ENCODE measurements around the gene GOLGA6L10.
"Not testable (repeated sequence)": the region's sequence is repeated elsewhere in the genome, so short reads cannot be mapped to it uniquely, and the experiment has no call there.

Gene GOLGA6L10

GRCh38 chr15:82345176-82345575 is 4.1 kb downstream of the GOLGA6L10 start:
- not testable (repeated sequence) for DNase-seq (ENCODE audit: insufficient read length); FAIRE-seq

- FAIRE-seq; DNase-seq (ENCODE audit: insufficient read length): not testable (repeated sequence)
Observed at GRCh38 chr15:82344421-82344820, 4.9 kb downstream of the GOLGA6L10 start.

DNA sequence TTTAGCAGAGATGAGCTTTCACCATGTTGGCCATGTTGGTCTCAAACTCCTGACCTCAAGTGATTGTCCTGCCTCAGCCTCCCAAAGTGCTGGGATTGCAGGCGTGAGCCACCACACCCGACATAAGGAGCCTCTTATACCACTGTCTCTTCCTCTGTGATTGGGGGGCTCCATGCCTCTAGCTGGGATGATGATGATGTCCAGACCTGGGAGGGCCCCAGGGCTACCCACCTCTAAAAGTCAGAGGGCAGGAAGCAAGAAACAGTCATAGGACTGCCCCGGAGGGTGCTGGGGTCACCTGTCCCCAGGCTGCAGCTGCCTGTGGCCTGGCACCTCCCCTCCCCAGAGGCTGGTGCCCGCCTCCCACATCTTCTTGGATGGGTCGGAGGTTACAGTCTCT is 5.4 kb downstream of the GOLGA6L10 start:
- DNase-seq (ENCODE audit: insufficient read length); FAIRE-seq: not testable (repeated sequence)

DNA sequence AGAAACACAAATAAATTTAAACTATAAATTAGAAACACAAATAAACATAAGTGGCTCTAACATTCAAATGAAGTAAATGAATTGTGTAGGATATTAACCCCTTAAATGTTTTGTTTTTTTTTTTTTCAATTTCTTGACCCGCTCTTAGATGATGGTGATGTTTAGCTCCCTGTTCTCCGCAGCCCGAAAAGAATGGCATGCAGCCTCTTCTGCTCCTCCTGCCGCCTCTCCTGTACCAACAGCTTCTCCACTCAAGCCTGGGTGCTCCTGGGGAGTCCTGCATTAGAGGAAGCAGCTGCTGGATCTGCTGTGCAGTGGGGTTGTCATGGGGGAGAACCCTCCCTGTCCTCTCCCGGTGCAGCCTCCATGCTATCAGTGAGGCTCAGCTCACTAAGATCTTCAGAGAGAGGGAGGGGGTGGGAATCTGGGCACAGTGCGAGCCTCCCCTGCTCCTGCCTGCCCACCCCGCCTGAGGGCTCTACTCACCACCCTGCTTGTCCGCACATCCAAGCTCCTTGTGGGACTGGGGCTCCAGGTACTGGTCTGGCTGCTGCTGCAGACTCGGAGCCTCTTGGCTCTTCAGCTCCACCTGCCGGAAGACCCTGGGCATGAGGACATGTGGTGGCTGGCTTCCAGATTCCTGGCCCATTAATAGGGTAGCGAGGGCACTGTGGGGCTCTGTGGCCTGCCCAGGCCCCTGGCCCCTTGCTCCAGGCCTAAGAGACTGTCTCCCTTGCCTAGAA is 6.5 kb downstream of the GOLGA6L10 start:
- not testable (repeated sequence) for FAIRE-seq; DNase-seq (ENCODE audit: insufficient read length)

- not testable (repeated sequence) for FAIRE-seq; DNase-seq (ENCODE audit: insufficient read length)
Observed at GRCh38 chr15:82338573-82338972, 10.7 kb downstream of the GOLGA6L10 start.

DNA sequence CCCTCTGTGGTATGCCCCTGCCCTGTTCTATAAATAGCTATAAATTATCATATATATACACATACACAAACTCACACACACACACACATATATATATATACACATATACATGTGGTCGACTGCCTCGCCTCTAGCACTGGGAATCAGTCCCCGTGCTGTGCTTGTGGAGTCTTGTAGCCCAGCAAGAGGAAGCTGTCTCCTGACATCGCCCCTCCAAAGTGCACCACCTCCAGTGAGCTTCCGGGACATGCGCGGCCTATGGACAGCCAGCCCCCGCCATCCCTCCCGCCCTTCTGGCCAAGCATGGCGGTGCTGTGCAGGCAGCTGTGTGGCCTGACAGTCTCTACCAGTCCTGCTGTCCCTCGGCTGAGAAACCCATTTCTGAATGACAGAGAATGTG is 11.2 kb downstream of the GOLGA6L10 start:
- not testable (repeated sequence) for FAIRE-seq; DNase-seq (ENCODE audit: insufficient read length)

- FAIRE-seq; DNase-seq (ENCODE audit: insufficient read length): not testable (repeated sequence)
Observed at GRCh38 chr15:82337051-82337450, 12.2 kb downstream of the GOLGA6L10 start.

- FAIRE-seq; DNase-seq (ENCODE audit: insufficient read length): not testable (repeated sequence)
Observed at GRCh38 chr15:82336180-82336647, 13.1 kb downstream of the GOLGA6L10 start.

- not testable (repeated sequence) for FAIRE-seq; DNase-seq (ENCODE audit: insufficient read length)
Observed at GRCh38 chr15:82335006-82335405, 14.3 kb downstream of the GOLGA6L10 start.

DNA sequence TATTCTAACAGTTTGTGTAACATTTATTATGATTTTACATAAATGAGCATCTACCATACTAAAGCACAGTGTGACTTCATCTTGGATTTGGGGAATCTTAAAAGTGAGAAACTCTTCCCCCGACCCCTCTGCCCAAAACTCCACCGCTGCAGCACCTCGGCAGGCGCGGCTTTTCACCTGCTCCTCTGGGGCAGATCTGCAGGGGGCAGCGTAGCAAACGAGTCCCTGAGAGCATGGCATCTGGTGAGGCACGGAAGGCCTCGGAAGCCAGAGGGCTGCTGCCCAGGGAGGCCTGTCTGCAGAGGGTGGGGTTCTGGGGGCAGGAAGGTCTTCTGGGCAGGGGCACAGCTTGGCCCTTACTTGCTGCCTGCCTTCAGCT is 14.7 kb downstream of the GOLGA6L10 start:
- not testable (repeated sequence) for DNase-seq (ENCODE audit: insufficient read length); FAIRE-seq

GRCh38 chr15:82333603-82334553 is 15.4 kb downstream of the GOLGA6L10 start:
- not testable (repeated sequence) for FAIRE-seq; DNase-seq (ENCODE audit: insufficient read length)

GRCh38 chr15:82332711-82333602 is 16.3 kb downstream of the GOLGA6L10 start:
- FAIRE-seq = not testable (repeated sequence)

GRCh38 chr15:82331576-82332304 is 17.5 kb downstream of the GOLGA6L10 start:
- FAIRE-seq; DNase-seq (ENCODE audit: insufficient read length): not testable (repeated sequence)

More at GRCh38 chr15:82332711-82333602, 16.3 kb downstream of the GOLGA6L10 start:
- not testable (repeated sequence) for DNase-seq (ENCODE audit: insufficient read length)

DNA sequence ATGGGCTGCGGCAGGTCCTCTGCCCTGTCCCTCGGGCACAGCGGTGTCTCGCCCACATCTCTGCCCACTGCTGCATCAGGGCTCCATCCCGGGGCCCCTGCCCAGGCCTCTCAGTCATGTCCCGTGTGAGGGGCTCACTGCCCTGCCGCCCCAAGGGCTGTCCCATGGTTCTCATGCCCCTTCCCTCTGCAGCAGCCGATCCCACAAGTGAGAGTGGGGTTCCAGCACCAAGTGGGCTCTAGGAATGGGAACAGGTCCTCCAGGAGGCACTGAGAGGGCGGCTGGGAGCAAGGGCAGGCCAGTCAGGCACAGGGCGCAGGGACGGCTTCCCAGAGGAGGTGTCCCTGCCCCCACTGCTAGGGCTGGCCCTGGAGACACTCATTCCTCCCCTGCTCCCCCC is 18.4 kb downstream of the GOLGA6L10 start:
- not testable (repeated sequence) for DNase-seq (ENCODE audit: insufficient read length)

GRCh38 chr15:82329039-82329438 is 20.2 kb downstream of the GOLGA6L10 start:
- DNase-seq (ENCODE audit: insufficient read length); FAIRE-seq: not testable (repeated sequence)

More for the DNA sequence above, 18.4 kb downstream of the GOLGA6L10 start:
- FAIRE-seq = not testable (repeated sequence)

DNA sequence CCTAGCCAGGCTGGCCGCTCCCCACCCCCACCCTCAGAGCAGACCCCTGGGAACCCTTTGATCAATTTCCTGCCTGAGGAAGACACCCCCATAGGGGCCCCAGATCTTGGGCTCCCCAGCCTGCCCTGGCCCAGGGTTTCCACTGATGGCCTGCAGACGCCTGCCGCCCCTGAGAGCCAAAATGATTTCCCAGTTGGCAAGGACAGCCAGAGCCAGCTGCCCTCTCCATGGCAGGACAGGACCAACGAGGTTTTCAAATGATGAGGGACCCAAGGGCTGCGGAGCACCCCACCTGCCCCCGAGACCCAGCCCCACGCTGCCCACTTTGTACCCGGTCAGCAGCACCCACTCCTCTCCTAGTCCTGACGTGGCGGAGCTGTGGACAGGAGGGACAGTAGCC is 21.9 kb downstream of the GOLGA6L10 start:
- not testable (repeated sequence) for FAIRE-seq; DNase-seq (ENCODE audit: insufficient read length)

- FAIRE-seq; DNase-seq (ENCODE audit: insufficient read length): not testable (repeated sequence)
Observed at GRCh38 chr15:82326896-82327295, 22.4 kb downstream of the GOLGA6L10 start.

DNA sequence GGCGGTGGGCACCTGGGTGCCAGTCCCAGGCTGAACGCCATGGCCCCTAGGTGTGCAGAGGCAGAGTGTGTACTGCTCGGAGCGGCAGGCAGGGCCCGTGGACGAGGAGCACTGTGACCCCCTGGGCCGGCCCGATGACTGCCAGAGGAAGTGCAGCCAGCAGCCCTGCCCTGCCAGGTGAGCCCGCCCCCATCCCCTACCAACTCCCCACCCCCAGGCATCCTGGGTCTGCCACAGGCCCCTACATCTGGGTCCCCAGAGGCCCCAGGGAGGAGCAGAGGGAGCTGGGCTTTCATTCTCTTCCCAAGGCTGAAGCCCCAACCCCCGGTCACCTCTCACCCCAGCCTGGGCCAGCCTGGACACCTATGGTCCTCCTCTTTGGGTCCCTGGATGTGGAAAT is 23.6 kb downstream of the GOLGA6L10 start:
- FAIRE-seq; DNase-seq (ENCODE audit: insufficient read length): not testable (repeated sequence)

DNA sequence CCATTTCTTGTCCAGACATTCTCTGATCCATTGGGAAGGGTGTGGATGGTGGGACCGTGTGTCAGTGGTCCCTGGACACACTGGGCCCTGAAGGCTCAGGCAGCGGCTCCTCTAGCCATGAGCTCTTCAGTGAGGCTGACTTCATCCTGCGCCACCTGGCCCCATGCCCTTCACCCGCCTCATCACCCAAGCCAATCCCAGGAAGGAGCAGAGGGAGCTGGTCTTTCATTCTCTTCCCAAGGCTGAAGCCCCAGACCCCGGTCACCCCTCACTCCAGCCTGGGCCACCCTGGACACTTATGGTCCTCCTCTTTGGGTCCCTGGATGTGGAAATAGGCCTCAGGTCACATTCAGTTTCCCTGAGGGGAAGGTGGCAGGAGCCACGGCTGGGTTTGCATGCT is 24.4 kb downstream of the GOLGA6L10 start:
- DNase-seq (ENCODE audit: insufficient read length); FAIRE-seq: not testable (repeated sequence)
